WTC11 (cell line): Measurements from ENCODE around the gene COG5. TPM values are rescaled to one million over a fixed set of nuclear protein-coding genes. Genes with fewer than 3 reads are reported as not detected.

ENCODE experiments used
- ATAC-seq: fragments of 200-7000 bp; cut with Tn5 transposase; 2 replicates; pipeline ENCODE4 v1.10.0; 2021; ENCODE audit warnings: mild to moderate bottlenecking, moderate library complexity
- CTCF ChIA-PET: fragments of 300-600 bp; sonication (Branson Sonifier 250); formaldehyde crosslinking; loops from one replicate; lab custom pipeline; 2021; ENCODE audit warnings: antibody characterized with exemption; lab: Charles Lee
- POLR2A ChIA-PET: fragments of 350-600 bp; sonication (Branson Sonifier 250); formaldehyde crosslinking; loops from one replicate; lab custom pipeline; 2021; ENCODE audit warnings: antibody characterized with exemption; lab: Charles Lee
- DNase-seq: peaks from one replicate; pipeline ENCODE4 v3.0.0; 2021; ENCODE audit warnings: low spot score
- H3K27ac Mint-ChIP-seq: 2 replicates; pipeline ENCODE4 v1.8.0; 2021; ENCODE audit warnings: mixed read lengths
- H3K27me3 Mint-ChIP-seq: 2 replicates; pipeline ENCODE4 v1.8.0; 2021; ENCODE audit warnings: low read depth, mild to moderate bottlenecking, moderate library complexity, mixed read lengths
- H3K36me3 Mint-ChIP-seq: 2 replicates; pipeline ENCODE4 v1.8.0; 2021; ENCODE audit warnings: mixed read lengths
- H3K4me1 Mint-ChIP-seq: 2 replicates; pipeline ENCODE4 v1.8.0; 2022; ENCODE audit warnings: mixed read lengths
- H3K4me3 Mint-ChIP-seq: 2 replicates; pipeline ENCODE4 v1.8.0; 2021; ENCODE audit warnings: mild to moderate bottlenecking, moderate library complexity, mixed read lengths
- H3K9me3 Mint-ChIP-seq: 2 replicates; pipeline ENCODE4 v1.8.0; 2021; ENCODE audit warnings: mixed read lengths
- CDX4 ChIP-seq: fragments of 250-450 bp; sonication (Bioruptor Pico); IDR thresholded peaks from 2 replicates; pipeline ENCODE4 v1.9.0; 2021; ENCODE audit warnings: moderate library complexity, mild to moderate bottlenecking, inconsistent platforms, borderline replicate concordance
- E2F4 ChIP-seq: sonication (generic); formaldehyde crosslinking; IDR thresholded peaks from 2 replicates; pipeline ENCODE4 v1.8.1; 2022; ENCODE audit warnings: low read depth, mild to moderate bottlenecking, moderate library complexity, missing genetic modification reagents, borderline replicate concordance
- GRHL2 ChIP-seq: fragments of 250-450 bp; sonication (Bioruptor Pico); IDR thresholded peaks from 2 replicates; pipeline ENCODE4 v1.8.0; 2022; ENCODE audit warnings: mild to moderate bottlenecking, moderate library complexity; ENCODE audit not compliant: insufficient replicate concordance, severe bottlenecking
- HMGXB4 ChIP-seq: sonication (generic); formaldehyde crosslinking; IDR thresholded peaks from 2 replicates; pipeline ENCODE4 v1.8.1; 2023; ENCODE audit warnings: mild to moderate bottlenecking, moderate library complexity, missing genetic modification reagents
- IRF2 ChIP-seq: sonication (generic); formaldehyde crosslinking; IDR thresholded peaks from 2 replicates; pipeline ENCODE4 v1.8.0; 2022; ENCODE audit warnings: low read depth, missing genetic modification reagents, borderline replicate concordance
- MYBL2 ChIP-seq: sonication (generic); formaldehyde crosslinking; IDR thresholded peaks from 2 replicates; pipeline ENCODE4 v1.8.1; 2023; ENCODE audit warnings: mild to moderate bottlenecking, moderate library complexity, missing genetic modification reagents
- NFYB ChIP-seq: sonication (generic); formaldehyde crosslinking; conservative IDR thresholded peaks from 2 replicates; pipeline ENCODE4 v1.8.0; 2022; ENCODE audit warnings: low read depth, missing genetic modification reagents
- NR1H2 ChIP-seq: sonication (generic); formaldehyde crosslinking; IDR thresholded peaks from 2 replicates; pipeline ENCODE4 v1.9.0; 2021; ENCODE audit warnings: mild to moderate bottlenecking, moderate library complexity, missing genetic modification reagents
- NR3C1 ChIP-seq: sonication (generic); formaldehyde crosslinking; conservative IDR thresholded peaks from 2 replicates; pipeline ENCODE4 v1.8.1; 2023; ENCODE audit warnings: low read depth, mild to moderate bottlenecking, missing genetic modification reagents
- SMAD3 ChIP-seq: sonication (generic); formaldehyde crosslinking; IDR thresholded peaks from 2 replicates; pipeline ENCODE4 v1.8.0; 2022; ENCODE audit warnings: missing genetic modification reagents, mild to moderate bottlenecking, borderline replicate concordance
- SOX15 ChIP-seq: fragments of 250-450 bp; sonication (Bioruptor Pico); IDR thresholded peaks from 2 replicates; pipeline ENCODE4 v1.9.0; 2021; ENCODE audit warnings: mild to moderate bottlenecking
- ZNF232 ChIP-seq: sonication (generic); formaldehyde crosslinking; IDR thresholded peaks from 2 replicates; pipeline ENCODE4 v1.8.0; 2022; ENCODE audit warnings: mild to moderate bottlenecking, missing genetic modification reagents
- ZNF263 ChIP-seq: sonication (generic); formaldehyde crosslinking; IDR thresholded peaks from 2 replicates; pipeline ENCODE4 v1.8.1; 2022; ENCODE audit warnings: low read depth, mild to moderate bottlenecking, moderate library complexity, missing genetic modification reagents
- ZNF423 ChIP-seq: fragments of 250-450 bp; sonication (Bioruptor Pico); IDR thresholded peaks from 2 replicates; pipeline ENCODE4 v2.1.2; 2022; ENCODE audit warnings: mild to moderate bottlenecking, moderate library complexity
- ZNF532 ChIP-seq: fragments of 250-450 bp; sonication (Bioruptor Pico); IDR thresholded peaks from 2 replicates; pipeline ENCODE4 v1.9.0; 2021; ENCODE audit warnings: mild to moderate bottlenecking, borderline replicate concordance
- total RNA-seq: library from RNA; stranded (reverse); gene quantifications from 3 replicates; pipeline ENCODE4 v1.2.3, GENCODE V29; 2021
- TF ChIP-seq, protein P1 (sequence below): fragments of 250-450 bp; sonication (Bioruptor Pico); IDR thresholded peaks from 2 replicates; pipeline ENCODE4 v1.9.0; 2021; ENCODE audit warnings: mild to moderate bottlenecking
- TF ChIP-seq, protein P2 (sequence below): sonication (generic); formaldehyde crosslinking; conservative IDR thresholded peaks from 2 replicates; pipeline ENCODE4 v1.8.1; 2023; ENCODE audit warnings: mild to moderate bottlenecking, low read depth, missing genetic modification reagents, moderate library complexity

Gene COG5
- total RNA-seq, 1 experiment from 2014 or later: 23.8 TPM

DNA sequence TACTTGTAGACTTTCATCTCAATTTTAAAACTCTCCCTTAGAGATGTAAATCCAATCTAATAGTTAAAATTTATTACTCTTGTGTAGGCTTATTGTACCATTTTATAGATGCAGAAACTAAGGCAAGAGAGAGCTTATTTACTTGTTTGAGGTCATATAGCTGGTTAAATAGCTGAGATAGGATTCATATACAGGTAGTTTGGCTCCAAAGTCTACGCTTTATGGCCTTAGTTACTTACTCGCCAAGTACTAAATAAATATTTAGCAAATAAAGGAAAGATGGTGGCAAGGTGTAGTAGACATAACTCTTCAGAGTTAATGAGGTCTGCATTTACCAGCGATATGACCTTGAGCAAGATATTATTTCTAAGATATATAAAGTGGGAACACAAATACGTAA lies 308.1 kb downstream of the COG5 start:
- H3K27me3 Mint-ChIP-seq: no peaks in the 10 kb centered on the region
- H3K9me3 Mint-ChIP-seq: no peaks in the 10 kb centered on the region
- ChIA-PET CTCF (no interaction called here), POLR2A (no interaction called here)
- no peak overlapping the region for H3K4me3 Mint-ChIP-seq
- H3K4me1 Mint-ChIP-seq: 0 out of 2 replicates have a peak, but pooled peaks cover 4% of the 10 kb centered on the region
- TF ChIP-seq MYBL2 (CRISPR knock-in tag): no peak
- TF ChIP-seq, protein P1, sequence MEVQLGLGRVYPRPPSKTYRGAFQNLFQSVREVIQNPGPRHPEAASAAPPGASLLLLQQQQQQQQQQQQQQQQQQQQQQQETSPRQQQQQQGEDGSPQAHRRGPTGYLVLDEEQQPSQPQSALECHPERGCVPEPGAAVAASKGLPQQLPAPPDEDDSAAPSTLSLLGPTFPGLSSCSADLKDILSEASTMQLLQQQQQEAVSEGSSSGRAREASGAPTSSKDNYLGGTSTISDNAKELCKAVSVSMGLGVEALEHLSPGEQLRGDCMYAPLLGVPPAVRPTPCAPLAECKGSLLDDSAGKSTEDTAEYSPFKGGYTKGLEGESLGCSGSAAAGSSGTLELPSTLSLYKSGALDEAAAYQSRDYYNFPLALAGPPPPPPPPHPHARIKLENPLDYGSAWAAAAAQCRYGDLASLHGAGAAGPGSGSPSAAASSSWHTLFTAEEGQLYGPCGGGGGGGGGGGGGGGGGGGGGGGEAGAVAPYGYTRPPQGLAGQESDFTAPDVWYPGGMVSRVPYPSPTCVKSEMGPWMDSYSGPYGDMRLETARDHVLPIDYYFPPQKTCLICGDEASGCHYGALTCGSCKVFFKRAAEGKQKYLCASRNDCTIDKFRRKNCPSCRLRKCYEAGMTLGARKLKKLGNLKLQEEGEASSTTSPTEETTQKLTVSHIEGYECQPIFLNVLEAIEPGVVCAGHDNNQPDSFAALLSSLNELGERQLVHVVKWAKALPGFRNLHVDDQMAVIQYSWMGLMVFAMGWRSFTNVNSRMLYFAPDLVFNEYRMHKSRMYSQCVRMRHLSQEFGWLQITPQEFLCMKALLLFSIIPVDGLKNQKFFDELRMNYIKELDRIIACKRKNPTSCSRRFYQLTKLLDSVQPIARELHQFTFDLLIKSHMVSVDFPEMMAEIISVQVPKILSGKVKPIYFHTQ (CRISPR knock-in tag): no peak
- TF ChIP-seq GRHL2: no peak
- TF ChIP-seq NR3C1 (CRISPR knock-in tag): no peak
- no peak overlapping the region for H3K27ac Mint-ChIP-seq
- no peak for ATAC-seq
- H3K36me3 Mint-ChIP-seq: no peaks in the 10 kb centered on the region
- no peak for DNase-seq

GRCh38 chr7:107254398-107254985 lies 309.2 kb downstream of the COG5 start:
- no peak for ATAC-seq
- POLR2A ChIA-PET: no interaction called here
- TF ChIP-seq ZNF263 (CRISPR knock-in tag) (no peak), IRF2 (CRISPR knock-in tag) (no peak), HMGXB4 (CRISPR knock-in tag) (no peak), NFYB (CRISPR knock-in tag) (no peak), E2F4 (CRISPR knock-in tag) (no peak), SMAD3 (no peak), ZNF423 (CRISPR knock-in tag) (no peak), ZNF232 (CRISPR knock-in tag) (no peak), ZNF532 (no peak), CDX4 (CRISPR knock-in tag) (no peak), NR1H2 (CRISPR knock-in tag) (no peak), SOX15 (no peak)
- TF ChIP-seq, protein P1 (CRISPR knock-in tag): no peak
- TF ChIP-seq, protein P2, sequence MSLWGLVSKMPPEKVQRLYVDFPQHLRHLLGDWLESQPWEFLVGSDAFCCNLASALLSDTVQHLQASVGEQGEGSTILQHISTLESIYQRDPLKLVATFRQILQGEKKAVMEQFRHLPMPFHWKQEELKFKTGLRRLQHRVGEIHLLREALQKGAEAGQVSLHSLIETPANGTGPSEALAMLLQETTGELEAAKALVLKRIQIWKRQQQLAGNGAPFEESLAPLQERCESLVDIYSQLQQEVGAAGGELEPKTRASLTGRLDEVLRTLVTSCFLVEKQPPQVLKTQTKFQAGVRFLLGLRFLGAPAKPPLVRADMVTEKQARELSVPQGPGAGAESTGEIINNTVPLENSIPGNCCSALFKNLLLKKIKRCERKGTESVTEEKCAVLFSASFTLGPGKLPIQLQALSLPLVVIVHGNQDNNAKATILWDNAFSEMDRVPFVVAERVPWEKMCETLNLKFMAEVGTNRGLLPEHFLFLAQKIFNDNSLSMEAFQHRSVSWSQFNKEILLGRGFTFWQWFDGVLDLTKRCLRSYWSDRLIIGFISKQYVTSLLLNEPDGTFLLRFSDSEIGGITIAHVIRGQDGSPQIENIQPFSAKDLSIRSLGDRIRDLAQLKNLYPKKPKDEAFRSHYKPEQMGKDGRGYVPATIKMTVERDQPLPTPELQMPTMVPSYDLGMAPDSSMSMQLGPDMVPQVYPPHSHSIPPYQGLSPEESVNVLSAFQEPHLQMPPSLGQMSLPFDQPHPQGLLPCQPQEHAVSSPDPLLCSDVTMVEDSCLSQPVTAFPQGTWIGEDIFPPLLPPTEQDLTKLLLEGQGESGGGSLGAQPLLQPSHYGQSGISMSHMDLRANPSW (CRISPR knock-in tag): no peak
- TF ChIP-seq, all 79 proteins: peak for 0

More at GRCh38 chr7:107254398-107254985, 309.2 kb downstream of the COG5 start:
- CTCF ChIA-PET: no interaction called here
- H3K4me3 Mint-ChIP-seq: no peak overlapping the region
- no peaks in the 10 kb centered on the region for H3K36me3 Mint-ChIP-seq
- no peak overlapping the region for H3K27ac Mint-ChIP-seq
- H3K4me1 Mint-ChIP-seq: 0 out of 2 replicates have a peak, but pooled peaks cover 4% of the 10 kb centered on the region
- no peaks in the 10 kb centered on the region for H3K27me3 Mint-ChIP-seq
- DNase-seq: no peak
- H3K9me3 Mint-ChIP-seq: no peaks in the 10 kb centered on the region
